ENCODE data around the gene RBP4.
A peak's percentile ranks its signal among the peaks of the same experiment; 100 is the strongest.
"Not testable (repeated sequence)": the region's sequence is repeated elsewhere in the genome, so short reads cannot be mapped to it uniquely, and the experiment has no call there.

The RBP4 gene

DNA sequence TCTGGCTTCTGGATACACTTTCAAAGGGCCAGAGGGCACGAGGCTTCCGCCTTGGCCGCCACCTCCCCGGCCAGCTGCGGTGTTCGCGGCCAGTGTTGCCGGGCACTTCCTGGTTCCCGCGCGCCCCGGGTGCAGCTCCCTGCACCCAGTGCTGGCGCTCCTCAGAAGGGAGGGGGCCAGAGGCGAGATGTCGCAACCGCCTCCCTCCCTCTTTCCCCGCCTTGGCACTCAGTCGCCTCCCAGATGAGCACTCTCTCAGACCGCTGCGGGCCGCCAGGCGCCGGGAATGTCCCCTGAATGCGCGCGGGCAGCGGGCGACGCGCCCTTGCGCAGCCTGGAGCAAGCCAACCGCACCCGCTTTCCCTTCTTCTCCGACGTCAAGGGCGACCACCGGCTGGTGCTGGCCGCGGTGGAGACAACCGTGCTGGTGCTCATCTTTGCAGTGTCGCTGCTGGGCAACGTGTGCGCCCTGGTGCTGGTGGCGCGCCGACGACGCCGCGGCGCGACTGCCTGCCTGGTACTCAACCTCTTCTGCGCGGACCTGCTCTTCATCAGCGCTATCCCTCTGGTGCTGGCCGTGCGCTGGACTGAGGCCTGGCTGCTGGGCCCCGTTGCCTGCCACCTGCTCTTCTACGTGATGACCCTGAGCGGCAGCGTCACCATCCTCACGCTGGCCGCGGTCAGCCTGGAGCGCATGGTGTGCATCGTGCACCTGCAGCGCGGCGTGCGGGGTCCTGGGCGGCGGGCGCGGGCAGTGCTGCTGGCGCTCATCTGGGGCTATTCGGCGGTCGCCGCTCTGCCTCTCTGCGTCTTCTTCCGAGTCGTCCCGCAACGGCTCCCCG lies 34.4 kb downstream of the RBP4 start, which contains the start of gene FFAR4:
FFAR4 (plus strand) TSS at position 231 of the 842 bp plus-strand sequence; CDS start at position 287, 56 bp downstream.
- DNase-seq (ENCODE audit: low spot score) = peak; percentile 42

DNA sequence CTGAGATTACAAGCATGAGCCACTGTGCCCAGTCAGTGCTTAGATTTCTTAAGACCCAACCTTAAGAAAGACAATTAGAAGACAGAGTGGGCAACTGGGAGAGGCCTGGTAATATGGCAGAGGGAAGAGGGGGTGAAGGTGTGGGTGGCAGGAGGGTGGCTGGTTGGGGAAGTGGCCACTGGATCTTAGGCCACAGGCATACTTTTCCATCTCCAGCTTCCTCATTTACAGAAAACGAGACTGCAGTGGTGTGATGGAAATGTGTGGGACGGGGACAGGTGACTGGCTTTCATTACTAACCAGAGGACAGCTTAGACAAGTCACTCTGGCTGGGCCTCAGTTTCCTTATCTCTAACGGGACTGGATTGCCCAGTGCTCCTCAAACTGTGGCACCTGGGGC lies 35.6 kb downstream of the RBP4 start:
- DNase-seq (ENCODE audit: low spot score) = no peak

DNA sequence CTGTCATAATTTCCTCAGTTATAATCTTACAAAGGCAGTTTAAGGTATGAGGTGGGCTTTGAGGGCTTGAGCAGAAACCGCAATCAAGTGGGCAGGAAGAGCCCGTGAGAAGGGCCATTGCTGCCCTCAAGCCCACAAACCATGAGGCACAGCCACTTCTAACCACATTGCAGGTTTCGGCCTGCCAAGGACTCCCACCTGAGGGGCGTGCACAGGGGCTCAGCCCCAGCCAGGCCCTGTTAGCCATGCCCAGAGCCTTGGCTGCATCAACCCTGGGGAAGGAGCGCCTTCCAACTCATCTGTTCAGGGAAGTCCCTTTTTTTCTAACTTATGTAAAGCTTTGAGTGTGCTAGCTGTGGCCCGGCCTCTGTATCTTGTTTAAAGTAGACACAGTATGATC lies 40.5 kb downstream of the RBP4 start:
- no peak for DNase-seq (ENCODE audit: low spot score)

DNA sequence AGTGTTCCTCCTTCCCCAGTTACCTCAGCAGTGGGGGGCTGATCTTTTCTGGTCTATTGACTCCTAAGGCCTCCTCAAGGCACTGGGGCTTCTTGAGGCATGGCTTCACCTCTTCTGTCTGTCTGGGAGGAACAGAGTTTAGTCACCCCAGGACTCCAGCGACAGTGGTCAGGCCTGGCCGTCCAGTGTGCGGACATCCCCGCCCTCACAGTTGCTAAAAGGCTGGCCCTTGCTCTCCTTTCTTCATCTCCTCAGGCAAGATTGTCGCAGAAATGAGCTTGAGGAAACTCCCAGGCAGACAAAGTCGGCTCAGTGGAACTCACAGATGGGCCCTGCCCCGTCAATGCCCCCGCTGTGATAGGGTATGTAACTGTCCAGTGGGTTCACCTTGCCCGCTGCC lies 41.5 kb downstream of the RBP4 start:
- DNase-seq (ENCODE audit: low spot score) = no peak

DNA sequence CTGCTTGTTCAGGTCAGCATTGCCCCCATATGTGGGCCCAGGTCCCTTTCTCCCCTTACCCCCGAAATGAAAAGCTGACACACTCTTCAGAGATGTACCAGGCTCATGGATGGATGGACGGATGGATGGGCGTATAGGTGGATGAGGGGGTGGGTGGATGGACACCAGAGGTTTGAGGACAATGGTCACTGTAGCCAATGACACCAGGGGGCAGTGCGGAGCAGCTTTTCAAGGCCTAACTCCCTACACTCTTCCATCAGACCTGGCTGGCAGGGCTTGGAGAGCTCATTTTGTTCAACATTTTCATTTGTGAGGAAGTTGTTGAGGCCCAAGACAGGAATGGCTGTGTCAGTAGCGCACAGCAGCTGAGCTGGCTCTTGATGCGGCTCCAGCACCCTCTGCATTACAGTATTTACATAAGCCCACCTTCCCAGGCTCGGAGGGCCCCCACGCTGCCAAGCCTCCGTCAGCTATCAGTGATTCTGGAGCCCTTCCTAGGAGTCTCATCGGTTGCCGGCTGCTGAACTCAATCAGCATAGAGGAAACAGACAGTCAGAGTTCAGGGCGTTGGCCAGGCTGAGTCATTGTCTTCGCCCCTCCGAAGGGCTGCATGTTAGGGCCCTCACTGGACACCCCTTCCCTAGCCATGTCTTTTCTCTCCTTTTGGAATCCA lies 46.1 kb downstream of the RBP4 start:
- peak; percentile 80 for DNase-seq (ENCODE audit: low spot score)

DNA sequence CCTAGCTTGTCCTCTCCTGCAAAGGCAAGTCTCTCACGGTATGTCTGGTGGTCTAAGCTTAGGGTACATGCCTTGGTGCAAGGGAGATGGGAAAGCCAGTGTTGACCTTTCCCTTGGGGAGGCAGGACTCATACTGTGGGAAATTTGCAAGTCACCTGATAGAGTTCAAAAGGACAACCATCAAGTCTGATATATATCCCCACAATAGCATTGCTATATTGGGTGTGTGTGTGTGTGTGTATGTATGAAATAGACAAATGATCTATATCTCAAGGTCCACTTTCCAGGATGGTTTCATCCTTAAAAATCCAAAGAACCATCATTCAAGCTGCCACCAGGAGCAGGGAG lies 46.7 kb downstream of the RBP4 start:
- no peak for DNase-seq (ENCODE audit: low spot score)

DNA sequence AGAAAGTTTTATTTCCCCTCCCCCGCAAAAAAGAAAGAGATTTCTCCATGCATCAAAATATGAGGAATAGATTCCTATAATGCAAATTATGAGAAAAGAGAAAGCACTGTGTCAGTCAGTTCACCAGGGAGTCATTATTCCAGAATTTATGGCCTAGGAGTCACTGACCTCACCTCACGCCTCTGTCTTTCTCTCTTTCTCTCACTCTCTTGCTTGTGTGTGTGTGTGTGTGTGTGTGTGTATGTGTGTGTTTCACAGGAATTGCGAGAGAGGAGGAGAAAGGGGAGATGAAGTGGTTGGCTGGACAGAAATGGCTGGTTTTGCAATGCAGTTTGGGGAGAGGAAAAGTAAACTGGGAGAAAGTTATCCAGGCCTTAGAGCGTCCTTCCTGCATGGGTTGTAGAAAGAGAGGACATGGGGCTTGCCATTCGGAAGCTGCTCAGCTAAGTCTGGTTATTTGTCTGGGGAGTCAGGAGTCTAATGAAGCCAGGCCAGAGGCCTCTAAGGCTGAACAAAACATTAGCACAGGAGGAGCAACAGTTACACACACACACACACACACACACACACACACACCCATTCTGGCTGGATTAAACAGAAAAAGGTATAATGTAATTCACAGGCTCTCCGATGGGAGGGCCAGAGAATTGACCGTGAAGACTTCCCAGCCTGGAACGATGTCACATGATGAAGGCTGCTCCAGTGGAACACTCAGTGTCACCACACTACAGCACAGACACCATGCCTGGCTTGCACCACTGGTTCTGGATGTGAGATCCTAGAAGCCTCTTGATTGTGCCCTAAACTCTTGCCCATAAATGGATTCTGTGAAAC lies 47.3 kb downstream of the RBP4 start:
- no peak for DNase-seq (ENCODE audit: low spot score)

DNA sequence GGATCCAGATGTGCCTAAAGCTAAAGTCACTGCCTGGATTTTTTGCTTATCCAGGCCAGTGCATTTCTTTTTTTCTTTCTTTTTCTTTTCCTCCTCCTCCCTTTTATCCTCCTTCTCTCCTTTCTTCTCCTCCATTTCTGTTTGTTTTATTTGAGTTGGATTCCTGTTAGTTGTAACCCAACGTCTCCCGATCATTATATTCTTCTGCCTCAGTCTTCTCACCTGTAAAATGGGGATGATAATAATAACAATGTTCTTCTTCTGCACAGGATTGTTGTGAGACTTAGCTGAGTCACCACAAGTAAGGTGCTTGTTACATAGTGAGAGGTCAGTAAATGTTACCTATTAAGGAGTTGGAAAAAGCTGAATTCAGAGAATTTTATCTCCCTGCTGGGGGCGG lies 48.3 kb downstream of the RBP4 start:
- DNase-seq (ENCODE audit: low spot score) = no peak

DNA sequence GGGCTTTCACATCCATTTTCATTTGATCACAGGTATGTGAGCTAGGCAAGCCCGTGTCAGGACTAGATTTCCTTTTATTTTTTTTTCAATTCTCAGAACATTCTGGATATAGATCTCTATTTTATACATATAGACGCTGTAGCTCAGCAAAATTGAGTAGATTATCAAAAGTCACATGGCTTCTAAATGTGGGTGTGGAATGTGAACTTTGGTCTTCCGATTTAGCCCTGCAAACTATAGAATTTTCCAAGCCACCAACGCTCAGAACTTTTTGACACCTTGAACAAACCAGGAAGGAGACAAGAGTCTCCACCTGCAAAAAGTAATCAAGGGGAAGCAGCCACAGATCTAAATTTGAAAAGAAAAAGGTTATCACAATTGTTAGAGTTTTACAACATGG lies 50.4 kb downstream of the RBP4 start:
- no peak for DNase-seq (ENCODE audit: low spot score)

DNA sequence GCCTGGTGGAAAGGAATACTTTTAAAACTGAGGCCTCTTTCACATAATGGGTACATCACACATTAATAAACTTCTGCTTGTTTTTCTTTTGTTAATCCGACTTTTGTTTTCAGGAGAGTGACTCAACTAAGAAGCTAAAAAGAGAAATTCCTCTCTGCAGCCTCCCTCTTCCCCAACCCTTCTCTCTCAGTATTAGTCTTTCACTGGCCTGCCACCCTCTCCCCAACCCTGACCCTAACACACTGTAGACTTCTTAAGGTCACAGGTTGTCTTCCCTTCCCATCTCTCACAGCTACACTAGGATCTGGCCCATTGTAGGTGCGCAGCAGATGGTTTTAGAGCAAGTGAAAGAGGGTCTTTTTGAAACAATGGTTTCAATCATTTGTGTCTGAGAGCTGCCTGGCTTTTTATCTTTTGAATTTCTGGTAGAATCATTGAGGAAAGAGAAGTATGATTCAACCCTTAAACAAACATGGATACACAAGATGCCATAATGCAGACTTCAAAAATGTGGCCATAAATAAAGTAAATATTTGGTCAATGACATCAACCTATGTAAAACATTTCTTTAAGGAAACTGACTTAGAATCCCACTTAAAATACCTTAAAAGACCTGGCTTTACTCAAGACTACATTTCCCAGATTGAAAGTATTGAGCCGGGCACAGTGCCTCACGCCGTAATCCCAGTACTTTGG lies 52.5 kb downstream of the RBP4 start:
- no peak for DNase-seq (ENCODE audit: low spot score)

DNA sequence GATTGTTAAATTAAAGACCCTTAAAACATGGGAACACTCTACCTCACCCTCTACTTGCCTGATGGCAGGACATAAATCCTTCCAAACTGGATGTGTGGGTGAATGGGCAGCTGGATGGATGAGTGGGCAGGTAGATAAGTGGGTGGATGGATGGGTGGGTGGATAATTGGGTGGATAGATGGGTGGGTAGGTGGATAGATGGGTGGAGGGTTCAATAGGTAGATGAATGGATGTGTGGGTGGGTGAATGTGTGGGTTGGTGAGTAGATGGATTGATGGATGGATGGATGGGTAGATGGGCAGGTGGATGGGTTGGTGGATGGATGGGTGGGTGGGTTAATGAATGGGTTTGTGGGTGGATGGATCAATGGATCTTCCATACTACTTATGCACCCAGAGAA lies 53.5 kb downstream of the RBP4 start:
- no peak for DNase-seq (ENCODE audit: low spot score)

DNA sequence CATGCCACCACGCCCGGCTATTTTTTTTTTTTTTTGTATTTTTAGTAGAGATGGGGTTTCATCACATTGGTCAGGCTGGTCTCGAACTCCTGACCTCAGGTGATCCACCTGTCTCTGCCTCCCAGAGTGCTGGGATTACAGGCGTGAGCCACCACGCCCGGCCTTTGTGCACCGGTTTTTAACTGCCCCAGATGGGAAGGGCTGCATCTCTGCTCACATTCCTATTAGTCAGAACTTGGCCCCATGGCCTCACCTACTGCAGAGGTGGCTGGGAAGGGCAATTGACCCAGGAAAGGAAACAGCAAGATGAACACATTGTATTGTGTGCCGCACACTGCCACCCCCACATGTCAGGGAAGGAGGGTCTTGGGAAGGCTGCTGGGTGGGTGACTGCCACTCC lies 54.0 kb downstream of the RBP4 start:
- not testable (repeated sequence) for DNase-seq (ENCODE audit: low spot score)

DNA sequence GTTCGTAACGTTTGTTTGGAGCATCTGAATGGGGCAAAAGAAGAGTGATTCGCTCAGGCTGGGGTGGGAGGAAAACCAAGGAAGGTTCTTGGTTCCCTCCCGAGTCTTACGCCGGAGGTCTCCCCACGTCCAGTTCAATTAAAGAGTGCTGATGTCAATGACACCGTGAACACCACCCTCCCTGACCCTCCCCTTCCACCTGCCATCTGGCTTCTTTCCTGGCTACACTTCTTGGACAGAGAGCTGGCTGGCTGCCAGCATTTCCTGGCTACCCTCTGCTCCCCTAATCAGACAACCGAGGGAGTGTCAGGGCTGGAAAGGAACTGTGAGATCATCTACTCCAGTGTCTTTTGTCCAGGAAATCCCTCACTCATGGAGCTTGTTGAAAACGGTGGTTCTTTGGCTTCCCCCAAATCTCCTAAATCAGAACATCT lies 58.7 kb downstream of the RBP4 start:
- DNase-seq (ENCODE audit: low spot score) = no peak
